ENCODE measurements around the gene AKAP12.

The AKAP12 gene

DNA sequence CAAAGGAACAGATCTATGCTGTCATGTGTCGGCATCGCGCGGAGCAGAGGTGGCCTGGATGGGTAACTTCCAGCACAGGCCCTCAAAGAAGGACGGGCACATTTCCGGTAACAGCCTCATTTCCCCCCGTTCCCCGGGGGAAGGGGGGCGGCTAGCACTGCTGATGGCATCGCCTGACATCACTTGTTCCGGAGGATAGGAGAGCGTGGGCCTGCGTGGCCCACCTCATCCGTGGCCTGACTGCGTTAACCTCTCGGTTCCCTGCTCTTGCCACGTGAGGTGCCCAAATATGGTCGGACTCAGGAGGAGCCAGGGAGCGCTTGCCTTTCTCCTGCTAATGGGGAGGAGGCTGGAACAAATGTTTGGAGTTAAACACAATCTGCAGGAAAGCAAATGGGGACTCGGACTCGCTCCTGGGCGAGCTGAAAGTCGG, at the start of gene AKAP12:
TSS of gene AKAP12 (plus strand) at position 365 of the 433 bp plus-strand sequence. CDS start 596 bp downstream, outside the sequence.
- H3K9me3 Mint-ChIP-seq = no peaks in the 10 kb centered on the region
- DNase-seq (ENCODE audit: low spot score in 2 of 2) (no peak), ATAC-seq (peak; percentile 37)
- H3K4me1 Mint-ChIP-seq = no peaks in the 10 kb centered on the region
- H3K4me3 Mint-ChIP-seq = peak within 1 kb of the TSS; percentile 69
- H3K36me3 Mint-ChIP-seq = no peaks in the 10 kb centered on the region
- H3K27ac Mint-ChIP-seq = no peak within 1 kb of the TSS

GRCh38 chr6:151191527-151191926, 48.2 kb upstream of the AKAP12 start:
- ATAC-seq = no peak
- H3K36me3 Mint-ChIP-seq = no peaks in the 10 kb centered on the region

DNA sequence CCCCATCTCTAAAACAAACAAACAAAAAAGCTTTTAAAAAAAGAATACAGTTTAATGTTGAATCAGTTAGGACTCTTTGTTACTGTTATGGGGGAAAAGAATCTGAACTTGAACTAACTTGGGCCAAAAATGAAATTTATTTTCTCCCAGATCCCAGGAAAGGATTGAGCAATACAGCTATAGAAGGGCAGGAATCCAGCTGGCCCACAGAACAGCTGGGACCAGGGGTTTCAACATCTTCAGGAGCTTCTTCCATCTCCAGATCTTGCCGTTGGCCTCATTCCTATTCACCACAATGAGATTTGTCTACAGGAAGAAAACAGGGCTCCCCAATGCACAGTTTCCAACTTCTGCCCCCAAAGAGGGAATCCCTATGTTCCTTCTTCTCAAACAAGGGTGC, 43.2 kb upstream of the AKAP12 start:
- Mint-ChIP-seq H3K36me3 (no peaks in the 10 kb centered on the region), H3K4me1 (no peaks in the 10 kb centered on the region), H3K4me3 (no peak overlapping the region), H3K27ac (no peak overlapping the region), H3K9me3 (no peaks in the 10 kb centered on the region)
- no peak for DNase-seq (ENCODE audit: low spot score in 2 of 2)
- ATAC-seq = no peak

More at GRCh38 chr6:151191527-151191926, 48.2 kb upstream of the AKAP12 start:
- no peak for DNase-seq (ENCODE audit: low spot score in 2 of 2)
- Mint-ChIP-seq H3K4me3 (no peak overlapping the region), H3K27ac (no peak overlapping the region), H3K9me3 (no peaks in the 10 kb centered on the region), H3K4me1 (no peaks in the 10 kb centered on the region)

DNA sequence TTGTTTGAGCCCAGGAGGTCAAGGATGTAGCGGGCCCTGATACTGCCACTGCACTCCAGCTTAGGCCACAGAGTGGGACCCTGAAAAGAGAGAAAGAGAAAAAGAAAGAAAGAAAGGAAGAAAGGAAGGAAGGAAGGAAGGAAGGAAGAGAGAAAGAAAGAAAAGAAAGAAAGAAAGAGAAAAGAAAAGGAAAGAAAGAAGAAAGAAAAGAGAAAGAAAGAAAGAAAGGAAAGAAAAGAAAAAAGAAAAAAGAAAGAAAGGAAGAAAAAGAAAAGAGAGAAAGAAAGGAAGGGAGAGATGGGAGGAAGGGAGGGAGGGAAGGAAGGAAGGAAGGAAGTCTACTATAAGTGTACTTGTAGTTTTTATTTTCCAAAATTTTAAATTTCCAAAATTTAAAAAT, 42.2 kb upstream of the AKAP12 start:
- DNase-seq (ENCODE audit: low spot score in 2 of 2) = no peak
- no peak overlapping the region for H3K27ac Mint-ChIP-seq
- H3K4me3 Mint-ChIP-seq = no peak overlapping the region
- H3K36me3 Mint-ChIP-seq = no peaks in the 10 kb centered on the region
- no peak for ATAC-seq
- no peaks in the 10 kb centered on the region for H3K4me1 Mint-ChIP-seq
- no peaks in the 10 kb centered on the region for H3K9me3 Mint-ChIP-seq

GRCh38 chr6:151199991-151200390, 39.8 kb upstream of the AKAP12 start:
- ATAC-seq (no peak), DNase-seq (ENCODE audit: low spot score in 2 of 2) (no peak)
- Mint-ChIP-seq H3K36me3 (no peaks in the 10 kb centered on the region), H3K27ac (no peak overlapping the region), H3K4me1 (no peaks in the 10 kb centered on the region), H3K4me3 (no peak overlapping the region), H3K9me3 (no peaks in the 10 kb centered on the region)

DNA sequence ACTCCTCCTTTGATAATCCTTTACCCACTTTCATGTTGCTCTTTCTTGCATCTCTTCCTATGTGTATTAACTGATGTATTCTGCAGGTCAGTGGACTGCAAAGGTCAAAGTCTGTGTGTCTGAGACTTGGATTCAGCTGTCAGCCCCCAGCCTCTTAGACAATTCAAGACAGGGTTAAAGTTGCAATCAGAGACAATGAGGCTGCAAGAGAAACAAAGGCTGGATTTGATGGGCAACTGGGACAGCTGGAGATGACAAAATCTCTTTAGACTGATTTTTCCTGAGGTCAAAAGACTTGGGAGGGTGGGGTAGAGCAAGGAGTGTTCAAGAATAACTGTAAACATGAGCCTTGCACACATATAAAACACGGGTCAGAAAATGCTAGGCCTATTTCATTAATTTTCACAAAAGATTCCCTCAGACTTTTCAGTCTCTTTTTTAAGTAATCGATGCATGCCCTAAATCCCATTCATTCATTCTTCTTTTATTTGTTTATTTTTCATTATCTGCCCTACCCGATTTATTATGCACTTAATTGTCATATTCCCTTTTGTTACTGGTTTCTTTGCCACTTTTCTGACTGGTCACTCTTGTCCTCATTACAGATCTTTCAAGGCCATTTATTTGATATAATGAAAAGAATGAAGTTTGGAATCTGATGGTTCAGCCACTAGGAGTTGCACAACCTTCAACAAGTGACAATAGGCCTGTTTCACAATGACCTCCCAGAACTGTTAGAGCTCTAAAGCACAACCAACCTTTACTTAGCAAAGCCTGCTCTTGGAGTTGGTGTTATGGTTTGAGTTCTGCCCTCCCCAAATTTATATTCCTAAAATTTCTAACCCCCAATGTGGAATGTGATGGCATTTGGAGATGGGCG, 33.8 kb upstream of the AKAP12 start:
- no peak overlapping the region for H3K4me3 Mint-ChIP-seq
- no peaks in the 10 kb centered on the region for H3K9me3 Mint-ChIP-seq
- no peaks in the 10 kb centered on the region for H3K36me3 Mint-ChIP-seq
- DNase-seq (ENCODE audit: low spot score in 2 of 2) (no peak), ATAC-seq (no peak)
- H3K4me1 Mint-ChIP-seq = no peaks in the 10 kb centered on the region
- no peak overlapping the region for H3K27ac Mint-ChIP-seq

- Mint-ChIP-seq H3K4me1 (no peaks in the 10 kb centered on the region), H3K27ac (no peak overlapping the region), H3K36me3 (no peaks in the 10 kb centered on the region), H3K9me3 (peaks cover 4% of the 10 kb centered on the region), H3K4me3 (no peak overlapping the region)
- no peak for ATAC-seq
- no peak for DNase-seq (ENCODE audit: low spot score in 2 of 2)
These were observed 32.1 kb upstream of the AKAP12 start for GRCh38 chr6:151207674-151208073.

- ATAC-seq (no peak), DNase-seq (ENCODE audit: low spot score in 2 of 2) (no peak)
- H3K36me3 Mint-ChIP-seq = no peaks in the 10 kb centered on the region
- H3K4me1 Mint-ChIP-seq = no peaks in the 10 kb centered on the region
- peaks cover 4% of the 10 kb centered on the region for H3K9me3 Mint-ChIP-seq
- H3K27ac Mint-ChIP-seq = no peak overlapping the region
- H3K4me3 Mint-ChIP-seq = no peak overlapping the region
These were observed 30.5 kb upstream of the AKAP12 start for GRCh38 chr6:151209071-151209831.

- Mint-ChIP-seq H3K27ac (no peak overlapping the region), H3K9me3 (peaks cover 4% of the 10 kb centered on the region), H3K4me1 (no peaks in the 10 kb centered on the region), H3K4me3 (no peak overlapping the region), H3K36me3 (no peaks in the 10 kb centered on the region)
- no peak for DNase-seq (ENCODE audit: low spot score in 2 of 2)
- ATAC-seq = no peak
These were observed 28.7 kb upstream of the AKAP12 start for GRCh38 chr6:151211075-151211474.

- Mint-ChIP-seq H3K4me1 (no peaks in the 10 kb centered on the region), H3K4me3 (no peak overlapping the region), H3K27ac (no peak overlapping the region), H3K9me3 (peaks cover 4% of the 10 kb centered on the region), H3K36me3 (no peaks in the 10 kb centered on the region)
- no peak for ATAC-seq
- DNase-seq (ENCODE audit: low spot score in 2 of 2) = no peak
These were observed 26.4 kb upstream of the AKAP12 start for GRCh38 chr6:151213352-151213751.

GRCh38 chr6:151215999-151216398, 23.8 kb upstream of the AKAP12 start:
- no peaks in the 10 kb centered on the region for H3K4me1 Mint-ChIP-seq
- no peak overlapping the region for H3K27ac Mint-ChIP-seq
- H3K9me3 Mint-ChIP-seq = peaks cover 4% of the 10 kb centered on the region
- no peak overlapping the region for H3K4me3 Mint-ChIP-seq
- ATAC-seq (peak; percentile 13), DNase-seq (ENCODE audit: low spot score in 2 of 2) (no peak)
- H3K36me3 Mint-ChIP-seq = no peaks in the 10 kb centered on the region

DNA sequence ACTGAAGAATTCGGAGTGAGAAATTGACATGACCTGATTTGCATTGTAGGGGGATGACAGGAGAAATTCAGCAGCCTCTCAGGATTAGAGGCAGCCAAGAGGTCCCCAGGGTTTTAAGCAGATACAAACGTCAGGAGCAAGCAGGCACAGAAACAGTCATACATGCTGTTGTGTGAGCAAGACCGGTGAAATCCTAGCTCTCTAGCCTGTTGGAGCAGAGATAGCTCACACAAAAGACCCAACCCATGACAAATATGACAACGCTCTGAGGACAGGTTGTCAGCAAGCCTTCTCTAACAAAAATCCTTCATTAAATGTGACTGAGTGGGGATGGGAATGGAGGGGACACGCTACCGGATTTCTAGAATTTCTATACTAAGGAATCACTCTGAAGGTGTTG, 23.0 kb upstream of the AKAP12 start:
- ATAC-seq (no peak), DNase-seq (ENCODE audit: low spot score in 2 of 2) (no peak)
- Mint-ChIP-seq H3K4me1 (no peaks in the 10 kb centered on the region), H3K4me3 (no peak overlapping the region), H3K9me3 (no peaks in the 10 kb centered on the region), H3K27ac (no peak overlapping the region), H3K36me3 (no peaks in the 10 kb centered on the region)

GRCh38 chr6:151219192-151219591, 20.6 kb upstream of the AKAP12 start:
- no peaks in the 10 kb centered on the region for H3K36me3 Mint-ChIP-seq
- H3K9me3 Mint-ChIP-seq = no peaks in the 10 kb centered on the region
- DNase-seq (ENCODE audit: low spot score in 2 of 2) = no peak
- H3K4me3 Mint-ChIP-seq = no peak overlapping the region
- no peaks in the 10 kb centered on the region for H3K4me1 Mint-ChIP-seq
- H3K27ac Mint-ChIP-seq = no peak overlapping the region
- ATAC-seq = no peak

DNA sequence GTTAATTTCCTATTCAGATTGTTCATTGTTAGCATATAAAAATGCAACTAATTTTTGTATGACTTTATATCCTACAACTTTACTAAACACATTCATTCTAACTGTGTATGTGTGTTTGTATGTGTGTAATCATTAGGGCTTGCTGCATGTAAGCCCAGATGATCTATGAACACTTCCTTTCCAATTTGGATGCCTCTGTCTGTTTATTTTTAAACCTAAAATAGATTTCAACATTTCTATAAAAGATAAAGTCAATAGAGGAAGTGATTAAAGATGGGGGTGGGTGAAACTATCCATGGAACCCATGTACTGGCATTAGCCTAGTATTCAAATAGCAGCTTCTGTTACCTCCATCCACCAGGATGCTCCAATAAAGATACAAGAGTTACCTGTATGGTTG, 15.7 kb upstream of the AKAP12 start:
- DNase-seq (ENCODE audit: low spot score in 2 of 2) (no peak), ATAC-seq (no peak)
- no peaks in the 10 kb centered on the region for H3K4me1 Mint-ChIP-seq
- no peaks in the 10 kb centered on the region for H3K9me3 Mint-ChIP-seq
- no peak overlapping the region for H3K4me3 Mint-ChIP-seq
- H3K27ac Mint-ChIP-seq = no peak overlapping the region
- no peaks in the 10 kb centered on the region for H3K36me3 Mint-ChIP-seq

DNA sequence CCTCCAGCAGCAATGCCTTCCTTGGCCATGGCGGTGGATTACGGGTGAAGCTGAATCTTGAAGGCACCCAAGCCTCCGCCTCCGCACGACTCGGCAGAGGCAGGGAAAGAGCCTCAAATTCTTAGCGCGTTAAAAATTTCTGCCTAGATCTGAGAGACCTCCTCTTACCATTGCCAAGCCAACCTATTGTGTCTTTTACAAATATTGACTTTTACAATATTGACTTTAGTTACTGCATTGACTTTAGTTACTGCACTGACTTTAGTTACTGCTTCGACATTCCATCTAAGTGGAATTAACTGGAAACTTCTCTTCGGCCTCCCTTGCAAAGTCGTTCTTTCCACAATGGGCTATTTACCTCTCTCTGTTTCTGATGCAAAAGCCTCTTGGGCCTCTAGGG, 13.8 kb upstream of the AKAP12 start:
- Mint-ChIP-seq H3K4me3 (no peak overlapping the region), H3K27ac (no peak overlapping the region), H3K4me1 (peaks cover 8% of the 10 kb centered on the region), H3K36me3 (no peaks in the 10 kb centered on the region), H3K9me3 (no peaks in the 10 kb centered on the region)
- ATAC-seq (no peak), DNase-seq (ENCODE audit: low spot score in 2 of 2) (no peak)
